ENCODE measurements around the gene ABTB2.

ABTB2 gene

GRCh38 chr11:34209809-34210208 lies 148.0 kb downstream of the ABTB2 start:
- no peak for DNase-seq (ENCODE audit: low spot score)

- no peak for DNase-seq (ENCODE audit: low spot score)
These were observed 149.3 kb downstream of the ABTB2 start for GRCh38 chr11:34208266-34209135.

DNA sequence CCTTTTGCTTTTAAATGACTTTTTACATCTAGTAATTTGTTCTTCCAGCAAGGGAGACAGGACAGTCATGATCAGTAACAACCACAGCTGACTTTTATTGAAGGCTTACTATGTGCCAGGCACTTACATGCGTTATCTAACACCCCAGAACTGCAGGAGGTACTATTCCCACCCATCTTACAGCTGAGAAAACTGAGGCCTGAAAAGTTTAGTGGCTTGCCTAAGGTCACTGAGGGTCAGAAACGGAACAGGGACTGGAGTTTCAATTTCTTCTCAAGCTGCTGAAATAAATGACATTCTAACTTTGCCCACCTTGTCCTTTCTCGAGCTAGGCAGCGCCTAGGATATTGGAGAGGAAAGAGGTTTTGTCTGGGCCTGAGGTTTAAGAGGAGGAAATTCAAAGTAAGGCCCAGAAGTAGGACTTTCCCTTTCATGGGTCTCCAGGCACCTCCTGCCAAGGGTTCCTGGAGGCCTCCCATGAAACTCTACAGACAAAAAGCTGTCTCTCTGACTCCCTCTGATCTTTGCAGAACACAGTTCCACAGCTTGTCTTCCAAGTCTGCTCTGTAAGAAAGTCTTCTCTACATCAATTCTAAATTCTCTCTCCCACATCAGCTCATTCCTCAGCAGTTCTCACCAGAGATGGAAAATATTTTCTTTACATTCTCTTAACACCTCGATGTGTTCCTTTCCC lies 150.2 kb downstream of the ABTB2 start:
- DNase-seq (ENCODE audit: low spot score): no peak

DNA sequence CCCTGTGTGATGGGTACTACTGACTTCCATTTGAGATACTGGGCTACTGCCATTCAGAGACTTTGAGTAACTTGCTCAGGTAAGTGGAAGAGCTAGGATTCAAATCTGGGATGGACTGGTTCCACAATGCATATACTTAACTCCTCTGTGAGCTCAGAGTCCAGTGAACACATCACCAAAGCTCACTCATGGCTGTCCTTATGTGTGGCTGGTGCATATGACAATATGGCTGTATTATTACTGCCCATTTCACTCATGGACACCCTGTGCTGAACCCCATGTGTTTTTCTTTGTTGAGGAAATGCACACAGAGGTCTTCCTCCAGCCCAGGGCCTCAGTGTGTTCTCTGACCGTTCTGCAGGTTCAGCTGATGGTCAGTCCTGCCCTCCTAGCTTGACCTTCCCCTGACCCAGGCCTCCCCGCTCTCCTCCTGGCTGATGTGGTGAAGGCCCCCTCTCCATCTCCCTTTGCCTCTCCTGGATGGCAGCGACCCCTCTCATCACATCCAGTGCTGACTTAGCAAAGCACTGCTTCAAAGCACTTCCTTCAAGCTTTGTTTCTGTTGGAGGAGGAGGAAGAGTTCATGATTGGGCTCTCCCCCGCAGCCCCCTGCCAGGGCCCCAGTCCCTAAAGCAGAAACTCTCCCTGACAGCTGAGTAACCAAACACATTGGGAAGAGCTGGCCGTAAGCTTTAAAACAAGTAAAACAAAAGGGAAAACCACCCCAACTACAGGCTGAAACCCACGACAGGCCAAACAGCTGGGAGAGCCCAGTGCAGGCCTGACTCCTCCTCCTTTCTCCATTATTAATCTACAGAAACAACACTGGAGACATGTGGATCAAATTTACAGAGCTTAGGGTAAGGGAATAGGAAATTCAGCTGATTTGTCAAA lies 151.2 kb downstream of the ABTB2 start:
- DNase-seq (ENCODE audit: low spot score): no peak

- DNase-seq (ENCODE audit: low spot score): no peak
These were observed 152.3 kb downstream of the ABTB2 start for GRCh38 chr11:34205326-34206035.

GRCh38 chr11:34204396-34205279 lies 153.2 kb downstream of the ABTB2 start:
- DNase-seq (ENCODE audit: low spot score): peak; percentile 34

GRCh38 chr11:34203377-34203871 lies 154.4 kb downstream of the ABTB2 start:
- no peak for DNase-seq (ENCODE audit: low spot score)

DNA sequence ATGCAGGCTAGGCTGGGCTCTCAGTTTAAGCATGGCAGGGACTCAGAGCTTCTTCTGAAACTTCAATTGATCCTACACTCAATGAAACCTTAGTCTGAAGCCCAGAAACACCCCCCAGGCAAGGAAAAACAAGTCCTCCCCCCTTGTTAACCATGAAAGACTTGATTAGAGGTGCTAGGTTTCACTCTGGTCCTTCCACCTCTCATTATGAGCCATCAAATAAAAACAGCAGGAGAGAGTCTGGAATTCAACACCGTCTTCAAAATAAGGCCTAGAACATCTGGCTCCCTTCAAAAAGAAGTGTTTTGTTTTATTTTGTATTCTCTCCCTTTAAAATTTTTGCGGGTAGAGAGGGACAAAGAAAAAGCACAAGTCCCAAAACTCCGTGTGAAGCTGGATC lies 156.7 kb downstream of the ABTB2 start:
- no peak for DNase-seq (ENCODE audit: low spot score)

DNA sequence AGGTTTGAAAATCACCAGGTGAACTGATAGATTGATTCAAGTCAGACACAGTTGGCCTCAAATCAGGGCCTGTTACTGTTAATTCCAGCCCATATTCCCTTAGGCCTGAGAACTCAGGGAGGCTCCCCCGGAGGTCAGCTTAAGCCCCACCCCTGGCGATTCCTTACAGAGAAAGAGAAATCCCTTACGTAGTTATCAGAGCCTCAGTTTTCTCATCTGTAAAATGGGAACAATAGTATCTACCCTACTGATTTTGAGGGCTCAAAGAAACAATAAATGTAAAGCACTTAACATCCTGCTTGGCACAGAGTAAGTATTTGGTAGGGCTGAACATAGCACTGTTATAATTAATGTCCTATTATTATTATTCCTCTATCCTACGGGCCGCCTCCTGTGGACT lies 158.3 kb downstream of the ABTB2 start:
- no peak for DNase-seq (ENCODE audit: low spot score)

DNA sequence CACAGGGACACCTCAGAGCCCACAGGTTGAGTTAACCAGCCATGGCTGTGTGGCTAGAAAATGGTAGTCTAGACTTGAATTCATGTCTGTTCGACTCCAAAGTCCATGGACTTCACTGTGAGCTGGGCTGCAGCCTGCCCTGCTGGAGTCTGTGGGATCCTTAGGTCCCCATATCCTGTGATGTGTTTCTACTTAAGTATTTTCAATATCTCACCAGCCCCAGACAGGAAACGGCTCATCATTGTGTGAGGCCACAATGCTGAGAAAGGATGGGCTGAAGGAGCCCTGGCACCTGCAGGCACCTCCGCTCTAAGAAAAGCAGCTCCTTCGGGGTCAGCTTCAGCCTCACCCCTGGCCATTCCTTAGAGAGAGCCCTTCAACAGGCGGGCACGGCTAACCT lies 159.3 kb downstream of the ABTB2 start:
- no peak for DNase-seq (ENCODE audit: low spot score)

- no peak for DNase-seq (ENCODE audit: low spot score)
These were observed 160.6 kb downstream of the ABTB2 start for GRCh38 chr11:34197256-34197655.

DNA sequence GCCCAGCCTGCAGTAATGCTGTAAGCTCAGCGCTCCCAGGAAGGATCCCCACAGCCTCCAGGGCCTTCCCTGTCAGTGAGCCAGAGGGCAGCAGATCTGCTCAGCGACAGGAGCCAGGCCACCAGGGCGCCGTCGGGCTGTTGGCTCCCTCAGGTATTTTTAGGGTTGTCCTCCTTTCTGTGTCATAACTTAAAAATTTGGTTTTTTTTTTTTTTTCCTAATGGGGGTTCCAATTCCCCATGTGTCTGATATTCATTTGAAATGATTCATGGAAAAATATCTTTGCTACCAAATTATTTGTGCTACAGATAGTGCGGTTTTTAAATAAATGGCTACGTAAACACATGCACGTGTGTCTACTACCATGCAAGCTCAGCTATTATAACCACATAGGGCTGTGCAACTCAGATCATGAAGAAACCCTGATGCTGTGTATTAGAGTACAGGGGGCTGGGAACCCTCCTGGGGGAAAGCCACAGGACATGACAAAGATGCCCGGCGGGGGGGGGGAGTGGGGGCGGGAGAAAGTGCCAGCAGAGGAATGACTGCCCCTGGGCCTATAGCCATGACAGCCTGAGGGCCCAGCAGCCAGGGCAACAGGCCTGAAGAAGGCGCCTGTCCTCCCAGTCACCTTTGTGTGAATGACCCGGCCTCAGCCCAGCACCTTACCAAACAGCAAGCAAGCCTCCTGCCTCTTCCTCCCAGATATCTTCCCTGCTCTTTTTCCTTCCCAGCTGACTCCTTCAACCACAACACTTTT lies 163.1 kb downstream of the ABTB2 start:
- DNase-seq (ENCODE audit: low spot score): no peak

DNA sequence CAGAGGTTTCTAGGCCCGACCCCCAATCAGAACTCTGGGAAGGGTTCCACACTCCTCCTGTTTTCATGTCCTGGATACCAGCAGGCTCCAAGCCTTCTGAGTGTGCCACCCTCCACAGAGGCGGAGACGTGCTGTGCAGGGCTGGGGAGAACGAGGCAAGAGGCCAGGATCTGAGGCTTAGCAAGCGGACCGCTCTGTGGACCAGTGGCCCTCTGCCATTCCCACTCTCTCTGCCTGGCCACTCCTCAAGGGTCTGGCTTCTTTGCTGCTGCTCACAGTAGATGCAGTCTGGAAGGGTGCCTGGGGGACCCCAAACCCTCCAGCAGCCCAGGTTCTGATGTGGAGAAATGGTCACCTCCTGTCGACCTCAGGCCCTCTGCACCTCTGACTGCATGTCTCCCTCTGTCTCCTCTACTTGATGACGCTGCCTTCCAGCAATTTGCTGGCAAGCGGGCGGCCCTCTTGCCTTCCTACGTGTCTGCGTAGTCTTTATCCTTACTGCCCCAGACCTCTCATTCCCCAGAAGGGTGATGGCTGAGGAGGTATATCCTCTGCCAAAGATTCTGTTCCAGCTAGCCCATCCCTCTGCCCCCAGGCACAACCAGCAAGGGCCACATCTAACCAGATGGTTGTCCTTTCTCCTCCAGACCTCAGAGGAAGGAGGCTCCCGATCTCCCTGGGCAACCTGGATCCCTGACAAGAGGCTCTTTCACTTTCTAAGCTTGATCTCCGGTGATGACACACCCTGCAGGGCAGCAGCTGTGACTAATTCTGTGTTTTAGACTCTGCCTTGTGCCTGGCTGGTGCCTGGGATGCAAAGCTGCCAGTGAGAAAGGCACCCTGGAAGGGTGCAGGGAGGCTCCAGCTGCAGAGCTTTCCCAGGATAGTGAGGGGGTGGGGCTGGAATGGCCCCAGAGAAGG lies 165.1 kb downstream of the ABTB2 start:
- peak; percentile 91 for DNase-seq (ENCODE audit: low spot score)

GRCh38 chr11:34191578-34191977 lies 166.2 kb downstream of the ABTB2 start:
- no peak for DNase-seq (ENCODE audit: low spot score)

DNA sequence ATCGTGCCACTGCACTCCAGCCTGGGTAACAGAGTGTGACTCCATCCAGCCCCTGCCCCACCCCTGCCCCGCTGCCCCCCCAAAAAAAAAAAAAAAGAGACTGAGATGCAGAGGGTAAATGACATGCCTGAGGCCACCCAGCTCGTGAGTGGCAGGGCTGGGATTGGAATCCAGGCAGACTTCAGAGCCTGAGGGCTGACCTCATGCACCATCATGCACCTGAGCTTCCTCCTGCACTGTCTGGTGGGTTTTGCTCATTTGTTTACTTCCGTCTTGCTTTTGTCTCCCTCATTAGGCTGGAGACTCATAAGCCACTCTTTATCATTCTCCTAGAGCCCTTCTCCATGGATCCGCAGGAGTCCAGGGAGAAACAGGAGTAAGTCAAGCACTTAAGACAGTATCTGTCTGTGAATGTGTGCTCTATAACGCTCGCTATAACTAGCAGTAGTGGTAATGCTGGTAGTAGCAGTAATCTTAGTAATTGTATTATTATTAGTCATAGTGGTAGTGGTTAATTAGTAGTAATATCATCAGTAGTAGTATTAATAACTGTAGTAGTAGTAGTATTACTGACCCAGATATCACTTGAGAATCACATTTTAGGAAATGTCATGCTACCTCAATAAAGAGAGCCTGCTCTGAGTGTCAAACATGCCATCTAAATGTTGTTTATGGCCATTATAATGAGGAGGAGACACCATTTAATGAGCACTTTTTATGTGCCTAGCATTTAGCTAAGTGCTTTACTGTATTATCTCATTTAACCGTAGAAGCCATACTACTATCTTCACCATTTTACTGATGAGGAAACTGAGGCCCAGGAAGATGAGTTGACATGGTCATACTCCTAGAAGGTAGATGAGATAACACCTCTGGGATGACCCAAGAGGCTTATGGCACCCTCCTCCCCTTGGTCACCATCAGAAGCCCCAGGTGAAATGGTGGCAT lies 167.3 kb downstream of the ABTB2 start:
- DNase-seq (ENCODE audit: low spot score): no peak

- DNase-seq (ENCODE audit: low spot score): no peak
These were observed 168.6 kb downstream of the ABTB2 start for GRCh38 chr11:34189191-34189590.

GRCh38 chr11:34188181-34188580 lies 169.6 kb downstream of the ABTB2 start:
- no peak for DNase-seq (ENCODE audit: low spot score)
